Endothelial cell of umbilical vein (primary cell): Measurements from ENCODE around the gene SLC38A10. TPM values are rescaled to one million over a fixed set of nuclear protein-coding genes. Genes with fewer than 3 reads are reported as not detected.

ENCODE experiments used
- BruUV-seq: library from RNA; stranded (reverse); fragments of 400-500 nt; replicated peaks from 2 replicates; lab custom pipeline; 2021; lab: Mats Ljungman, UMichigan
- CTCF ChIA-PET: fragments of 300-600, 350-600 bp; sonication (Branson Sonifier 250); formaldehyde crosslinking; loops from one replicate; lab custom pipeline; 2021; ENCODE audit warnings: antibody characterized with exemption, inconsistent platforms; lab: Charles Lee
- POLR2A ChIA-PET: fragments of 300-600, 350-600 bp; sonication (Branson Sonifier 250); formaldehyde crosslinking; loops from one replicate; lab custom pipeline; 2021; ENCODE audit warnings: antibody characterized with exemption, inconsistent platforms; lab: Charles Lee
- DNase-seq: peaks from one replicate; pipeline ENCODE4 v3.0.0-alpha.2; 2011; ENCODE audit warnings: low read depth, low spot score
- FAIRE-seq: peaks from 2 replicates; lab custom pipeline; 2011; peaks lifted over from hg19 to GRCh38; lab: Jason Lieb, UNC
- H2AFZ ChIP-seq: 2 replicates; pipeline ENCODE4 v1.6.0; 2012; ENCODE audit warnings: low read depth, low read length, control low read depth, inconsistent platforms
- H3K27ac ChIP-seq: 2 replicates; pipeline ENCODE4 v1.5.1; 2011; ENCODE audit warnings: low read depth, mild to moderate bottlenecking, control low read depth, low read length, moderate library complexity; ENCODE audit not compliant: insufficient read depth
- H3K27me3 ChIP-seq, 2 experiments: 2 replicates each; pipeline versions ENCODE4 v1.6.0 to v1.6.1; 2011; ENCODE audit warnings: low read length in 2 of 2, mixed read lengths in 1 of 2; ENCODE audit not compliant: control insufficient read depth in 2 of 2, insufficient read depth in 2 of 2
- H3K36me3 ChIP-seq, 2 experiments: 2 replicates in 1 of 2; 3 replicates in 1 of 2; pipeline ENCODE4 v1.5.1; 2011; ENCODE audit warnings: low read length in 2 of 2, mild to moderate bottlenecking in 1 of 2, moderate library complexity in 1 of 2; ENCODE audit not compliant: control insufficient read depth in 2 of 2, insufficient read depth in 2 of 2; ENCODE audit errors: extremely low read depth in 1 of 2
- H3K4me1 ChIP-seq: 3 replicates; pipeline ENCODE4 v1.5.1; 2011; ENCODE audit warnings: mild to moderate bottlenecking, low read length; ENCODE audit not compliant: control insufficient read depth, insufficient read depth; ENCODE audit errors: extremely low read depth
- H3K4me2 ChIP-seq: 2 replicates; pipeline ENCODE4 v1.6.1; 2011; ENCODE audit warnings: low read length, control low read depth, mixed read lengths; ENCODE audit not compliant: insufficient read depth
- H3K4me3 ChIP-seq, 3 experiments: fragments of 200-600 bp in 1 of 3; sonication (generic), shearing (Covaris generic) in 1 of 3; replicated peaks in 1 of 3; 2 replicates each; pipeline ENCODE4 v1.5.1; 2011 to 2016; ENCODE audit warnings: control low read depth in 3 of 3, low read length in 3 of 3, mild to moderate bottlenecking in 2 of 3, inconsistent platforms in 1 of 3, low read depth in 1 of 3, moderate library complexity in 1 of 3; ENCODE audit not compliant: insufficient read depth in 1 of 3
- H3K79me2 ChIP-seq: 2 replicates; pipeline ENCODE4 v1.6.0; 2012; ENCODE audit warnings: low read length, inconsistent platforms; ENCODE audit not compliant: control insufficient read depth, insufficient read depth
- H3K9ac ChIP-seq: replicated peaks from 2 replicates; pipeline ENCODE3; 2011; ENCODE audit warnings: low read length, control low read depth; ENCODE audit not compliant: insufficient read depth; ENCODE audit errors: extremely low read depth
- H3K9me1 ChIP-seq: replicated peaks from 3 replicates; pipeline ENCODE4 v1.6.0; 2011; ENCODE audit warnings: mild to moderate bottlenecking, low read length; ENCODE audit not compliant: control insufficient read depth, insufficient read depth; ENCODE audit errors: extremely low read depth
- H3K9me3 ChIP-seq: replicated peaks from 2 replicates; pipeline ENCODE4 v1.5.1; 2012; ENCODE audit warnings: low read length, inconsistent platforms; ENCODE audit not compliant: control insufficient read depth, insufficient read depth
- H4K20me1 ChIP-seq: replicated peaks from 2 replicates; pipeline ENCODE3; 2011; ENCODE audit warnings: mild to moderate bottlenecking, low read length; ENCODE audit not compliant: control insufficient read depth, insufficient read depth; ENCODE audit errors: extremely low read depth
- EZH2 ChIP-seq: IDR thresholded peaks from 2 replicates; pipeline ENCODE4 v1.6.1; 2012; ENCODE audit warnings: borderline replicate concordance, low read depth, mild to moderate bottlenecking, moderate library complexity, low read length, inconsistent platforms; ENCODE audit not compliant: severe bottlenecking
- FOS ChIP-seq: IDR thresholded peaks from 2 replicates; pipeline ENCODE4 v1.6.1; 2011; ENCODE audit warnings: mild to moderate bottlenecking, low read length, moderate library complexity, borderline replicate concordance; ENCODE audit not compliant: insufficient read depth
- GATA2 ChIP-seq: IDR thresholded peaks from 2 replicates; pipeline ENCODE4 v1.7.0; 2011; ENCODE audit warnings: low read depth, mild to moderate bottlenecking, moderate library complexity, mixed read lengths, low read length; ENCODE audit not compliant: insufficient read length, insufficient read depth
- JUN ChIP-seq: IDR thresholded peaks from 2 replicates; pipeline ENCODE4 v1.6.1; 2011; ENCODE audit warnings: borderline replicate concordance, low read depth; ENCODE audit not compliant: insufficient read length, insufficient read depth
- MYC ChIP-seq: IDR thresholded peaks from one replicate; pipeline ENCODE4 v1.6.1; 2011; ENCODE audit warnings: mild to moderate bottlenecking, low read depth, low read length
- POLR2A ChIP-seq: IDR thresholded peaks from 2 replicates; pipeline ENCODE4 v1.6.1; 2012; ENCODE audit warnings: low read depth, mild to moderate bottlenecking, control low read depth, low read length
- POLR2AphosphoS5 ChIP-seq: IDR thresholded peaks from 2 replicates; pipeline ENCODE4 v1.6.1; 2012; ENCODE audit warnings: low read depth, mild to moderate bottlenecking, control low read depth, low read length, moderate library complexity; ENCODE audit not compliant: insufficient read depth
- dilution Hi-C: fragments of 300-500 bp; cut with MboI; formaldehyde crosslinking; loops from one replicate; pipeline ENCODE4 v1.15.0; 2019; ENCODE audit warnings: low sequenced_read_pairs; ENCODE audit not compliant: extremely low pct_ligation_motif_present
- intact Hi-C: fragments of 100-400 bp; cut with micrococcal nuclease; formaldehyde crosslinking; loops from one replicate; pipeline ENCODE4 v1.10.0; 2022
- polyA plus RNA-seq, 4 experiments: library from polyadenylated mRNA; depleted of rRNA in 3 of 4; stranded (reverse) in 3 of 4; unstranded in 1 of 4; fragments of >200 nt; gene quantifications; 2 replicates each; pipeline versions ENCODE4 v1.2.1 to v1.2.3, GENCODE V29; 2011 to 2012; ENCODE audit warnings: missing spikeins in 1 of 4
- total RNA-seq: library from RNA; stranded (reverse); gene quantifications from 2 replicates; pipeline ENCODE4 v1.2.3, GENCODE V29; 2021
- TF ChIP-seq, protein P1 (sequence below), 2 donors: IDR thresholded peaks; 1 replicate in 1 of 2; 2 replicates in 1 of 2; pipeline ENCODE4 v1.5.1; 2011; ENCODE audit warnings: low read length in 2 of 2, mild to moderate bottlenecking in 2 of 2, moderate library complexity in 2 of 2, control low read depth in 1 of 2, inconsistent platforms in 1 of 2, low read depth in 1 of 2; ENCODE audit not compliant: insufficient read depth in 1 of 2; ENCODE audit errors: extremely low read depth in 1 of 2
- TF ChIP-seq, protein P2 (sequence below): IDR thresholded peaks from 2 replicates; pipeline ENCODE4 v1.6.1; 2011; ENCODE audit not compliant: insufficient read depth, insufficient read length

The SLC38A10 gene
- total and polyA plus RNA-seq, 2 donors (not counting 3 experiments of a cell fraction or from before 2014, with no cell fraction given), result 72.7 to 113 TPM

DNA sequence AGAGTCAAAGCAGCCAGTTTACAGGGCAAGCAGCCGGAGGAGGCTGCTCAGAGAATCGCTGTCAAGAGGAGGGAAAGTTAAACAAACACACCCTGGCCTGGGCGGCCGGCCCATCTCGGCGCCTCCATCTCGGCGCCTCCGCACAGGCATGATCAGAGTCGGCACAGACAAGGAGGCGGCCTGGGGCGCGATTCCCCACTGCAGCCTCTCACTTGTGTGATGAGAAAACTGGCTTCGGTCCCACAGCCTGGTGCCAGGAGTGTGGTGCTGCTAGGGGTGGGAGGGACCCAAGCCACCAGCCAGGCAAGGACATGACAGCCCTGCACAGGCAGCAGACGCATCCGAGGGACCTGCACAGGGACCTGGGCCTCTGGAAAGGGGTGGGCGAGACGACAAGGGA, 17.7 kb downstream of the SLC38A10 start:
- H3K27ac ChIP-seq, result no peak overlapping the region
- no peak for FAIRE-seq

More for the DNA sequence above, 17.7 kb downstream of the SLC38A10 start:
- Histone ChIP-seq H3K27me3 (no peaks in the 10 kb centered on the region), H4K20me1 (no peaks in the 10 kb centered on the region), H3K4me1 (no peaks in the 10 kb centered on the region), H3K9ac (no peak overlapping the region), H3K9me3 (no peaks in the 10 kb centered on the region), H3K4me3 (no peak overlapping the region), H3K9me1 (no peaks in the 10 kb centered on the region), H3K4me2 (no peak overlapping the region), H2AFZ (no peak overlapping the region), H3K79me2 (no peaks in the 10 kb centered on the region), H3K36me3 (peaks cover 14 to 51% of the 10 kb centered on the region in 2 experiments)
- BruUV-seq, result no TSS peak
- intact Hi-C loops, result no loop called here
- ChIA-PET POLR2A (no interaction called here), CTCF (no interaction called here)
- dilution Hi-C loops, result no loop called here
- TF ChIP-seq POLR2AphosphoS5 (no peak), POLR2A (no peak), JUN (no peak), FOS (no peak), MYC (no peak), EZH2 (no peak), GATA2 (no peak)
- TF ChIP-seq, protein P1, sequence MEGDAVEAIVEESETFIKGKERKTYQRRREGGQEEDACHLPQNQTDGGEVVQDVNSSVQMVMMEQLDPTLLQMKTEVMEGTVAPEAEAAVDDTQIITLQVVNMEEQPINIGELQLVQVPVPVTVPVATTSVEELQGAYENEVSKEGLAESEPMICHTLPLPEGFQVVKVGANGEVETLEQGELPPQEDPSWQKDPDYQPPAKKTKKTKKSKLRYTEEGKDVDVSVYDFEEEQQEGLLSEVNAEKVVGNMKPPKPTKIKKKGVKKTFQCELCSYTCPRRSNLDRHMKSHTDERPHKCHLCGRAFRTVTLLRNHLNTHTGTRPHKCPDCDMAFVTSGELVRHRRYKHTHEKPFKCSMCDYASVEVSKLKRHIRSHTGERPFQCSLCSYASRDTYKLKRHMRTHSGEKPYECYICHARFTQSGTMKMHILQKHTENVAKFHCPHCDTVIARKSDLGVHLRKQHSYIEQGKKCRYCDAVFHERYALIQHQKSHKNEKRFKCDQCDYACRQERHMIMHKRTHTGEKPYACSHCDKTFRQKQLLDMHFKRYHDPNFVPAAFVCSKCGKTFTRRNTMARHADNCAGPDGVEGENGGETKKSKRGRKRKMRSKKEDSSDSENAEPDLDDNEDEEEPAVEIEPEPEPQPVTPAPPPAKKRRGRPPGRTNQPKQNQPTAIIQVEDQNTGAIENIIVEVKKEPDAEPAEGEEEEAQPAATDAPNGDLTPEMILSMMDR (IDR thresholded peaks at IDR 0.05; ENCODE audit: extremely low read depth in 1 of 2, insufficient read depth in 1 of 2, low read depth in 1 of 2, low read length in 2 of 2), result no peak
- TF ChIP-seq, protein P2, sequence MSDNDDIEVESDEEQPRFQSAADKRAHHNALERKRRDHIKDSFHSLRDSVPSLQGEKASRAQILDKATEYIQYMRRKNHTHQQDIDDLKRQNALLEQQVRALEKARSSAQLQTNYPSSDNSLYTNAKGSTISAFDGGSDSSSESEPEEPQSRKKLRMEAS, result no peak
- DNase-seq, result no peak
